H1 (cell line): ENCODE results near the gene AFF2. TPM values are rescaled to one million over a fixed set of nuclear protein-coding genes. Genes with fewer than 3 reads are reported as not detected.

Experiments
- CTCF ChIA-PET: fragments of 300-600 bp; sonication (Branson Sonifier 250); formaldehyde crosslinking; loops from one replicate; lab custom pipeline; 2021; ENCODE audit not compliant: partially characterized antibody; lab: Charles Lee
- POLR2A ChIA-PET: fragments of 300-600 bp; sonication (Branson Sonifier 250); formaldehyde crosslinking; loops from one replicate; lab custom pipeline; 2021; ENCODE audit warnings: inconsistent platforms; ENCODE audit not compliant: partially characterized antibody; lab: Charles Lee
- DNase-seq, 2 experiments: peaks; one replicate each; pipeline versions ENCODE4 v3.0.0 to v3.0.0-alpha.2; 2010 to 2022; ENCODE audit warnings: low spot score in 2 of 2, low read depth in 1 of 2, mixed read lengths in 1 of 2
- FAIRE-seq: peaks from 2 replicates; lab custom pipeline; 2011; peaks lifted over from hg19 to GRCh38; lab: Jason Lieb, UNC
- H2AFZ ChIP-seq: 2 replicates; pipeline ENCODE4 v1.8.1; 2012; ENCODE audit warnings: low read length, inconsistent platforms
- H2AK5ac ChIP-seq: 2 replicates; pipeline ENCODE4 v1.6.1; 2013; ENCODE audit warnings: low read depth, low read length
- H2BK120ac ChIP-seq: replicated peaks from 2 replicates; pipeline ENCODE3; 2013; ENCODE audit warnings: low read depth, low read length, inconsistent platforms
- H2BK12ac ChIP-seq: 2 replicates; pipeline ENCODE4 v1.6.1; 2013; ENCODE audit warnings: low read depth, low read length
- H2BK15ac ChIP-seq: 2 replicates; pipeline ENCODE4 v1.6.1; 2013; ENCODE audit warnings: low read length
- H2BK20ac ChIP-seq: 2 replicates; pipeline ENCODE4 v1.6.1; 2013; ENCODE audit warnings: low read length
- H2BK5ac ChIP-seq: 2 replicates; pipeline ENCODE4 v1.6.1; 2013; ENCODE audit warnings: low read depth, low read length
- H3K14ac ChIP-seq: 2 replicates; pipeline ENCODE4 v1.6.1; 2013; ENCODE audit warnings: inconsistent platforms; ENCODE audit not compliant: insufficient read length
- H3K18ac ChIP-seq: 2 replicates; pipeline ENCODE4 v1.6.1; 2013; ENCODE audit warnings: low read length; ENCODE audit errors: extremely low read depth
- H3K23ac ChIP-seq: 2 replicates; pipeline ENCODE4 v1.6.1; 2013; ENCODE audit warnings: inconsistent platforms; ENCODE audit not compliant: insufficient read length
- H3K23me2 ChIP-seq: 2 replicates; pipeline ENCODE4 v1.6.1; 2013; ENCODE audit warnings: low read depth, low read length
- H3K27ac ChIP-seq: 2 replicates; pipeline ENCODE4 v1.6.1; 2011; ENCODE audit warnings: low read depth, low read length, inconsistent platforms
- H3K27me3 ChIP-seq, 4 experiments: replicated peaks in 1 of 4; 1 replicate in 1 of 4; 2 replicates in 3 of 4; pipeline versions ENCODE4 v1.6.1 to v1.8.1; 2011 to 2013; ENCODE audit warnings: low read length in 3 of 4, mild to moderate bottlenecking in 3 of 4, inconsistent platforms in 2 of 4, mixed read lengths in 2 of 4, moderate library complexity in 1 of 4; ENCODE audit not compliant: control insufficient read depth in 3 of 4, insufficient read depth in 3 of 4; ENCODE audit errors: extremely low read depth in 1 of 4
- H3K36me3 ChIP-seq, 4 experiments: 2 replicates each; pipeline versions ENCODE4 v1.6.1 to v1.8.1; 2011 to 2013; ENCODE audit warnings: mild to moderate bottlenecking in 4 of 4, low read length in 3 of 4, moderate library complexity in 2 of 4, control low read depth in 1 of 4, inconsistent platforms in 1 of 4; ENCODE audit not compliant: insufficient read depth in 4 of 4, control insufficient read depth in 2 of 4
- H3K4ac ChIP-seq: replicated peaks from 2 replicates; pipeline ENCODE3; 2013; ENCODE audit warnings: low read length, low read depth, mixed read lengths, inconsistent platforms; ENCODE audit not compliant: insufficient read length
- H3K4me1 ChIP-seq, 4 experiments: replicated peaks in 1 of 4; 1 replicate in 1 of 4; 2 replicates in 3 of 4; pipeline versions ENCODE4 v1.6.1 to v1.8.1; 2011 to 2013; ENCODE audit warnings: low read length in 3 of 4, inconsistent platforms in 2 of 4, mixed read lengths in 1 of 4; ENCODE audit not compliant: insufficient read depth in 4 of 4, control insufficient read depth in 3 of 4
- H3K4me2 ChIP-seq, 2 experiments: 2 replicates each; pipeline versions ENCODE4 v1.6.1 to v1.8.1; 2011 to 2013; ENCODE audit warnings: low read depth in 2 of 2, low read length in 2 of 2, control low read depth in 1 of 2, inconsistent platforms in 1 of 2, mild to moderate bottlenecking in 1 of 2; ENCODE audit not compliant: insufficient read depth in 1 of 2
- H3K4me3 ChIP-seq, 4 experiments: fragments of 200-600, 300-600 bp in 1 of 4; sonication (generic), shearing (Covaris generic), sonication (Bioruptor Twin) in 1 of 4; 2 replicates each; pipeline versions ENCODE4 v1.5.1 to v1.8.1; 2011 to 2016; ENCODE audit warnings: low read length in 4 of 4, low read depth in 3 of 4, control low read depth in 2 of 4, inconsistent platforms in 2 of 4, mild to moderate bottlenecking in 2 of 4, mixed read lengths in 1 of 4, moderate library complexity in 1 of 4; ENCODE audit not compliant: insufficient read depth in 2 of 4; ENCODE audit errors: extremely low read depth in 1 of 4
- H3K56ac ChIP-seq: replicated peaks from 2 replicates; pipeline ENCODE3; 2013; ENCODE audit warnings: low read depth, mild to moderate bottlenecking, mixed read lengths, low read length, inconsistent platforms; ENCODE audit not compliant: insufficient read length
- H3K79me1 ChIP-seq: 2 replicates; pipeline ENCODE4 v1.6.1; 2013; ENCODE audit warnings: low read depth, low read length, control low read depth
- H3K79me2 ChIP-seq, 2 experiments: 2 replicates each; pipeline versions ENCODE4 v1.6.1 to v1.8.1; 2012 to 2013; ENCODE audit warnings: low read length in 2 of 2, mild to moderate bottlenecking in 2 of 2, inconsistent platforms in 1 of 2; ENCODE audit not compliant: insufficient read depth in 2 of 2, control insufficient read depth in 1 of 2
- H3K9ac ChIP-seq, 4 experiments: replicated peaks in 1 of 4; 1 replicate in 1 of 4; 2 replicates in 3 of 4; pipeline versions ENCODE4 v1.6.1 to v1.8.1; 2011 to 2013; ENCODE audit warnings: low read depth in 3 of 4, low read length in 3 of 4, control low read depth in 2 of 4, mild to moderate bottlenecking in 2 of 4, moderate library complexity in 2 of 4, inconsistent platforms in 1 of 4; ENCODE audit errors: extremely low read depth in 1 of 4
- H3K9me3 ChIP-seq, 2 experiments: 2 replicates each; pipeline versions ENCODE4 v1.6.1 to v1.8.1; 2012 to 2013; ENCODE audit warnings: mild to moderate bottlenecking in 2 of 2, moderate library complexity in 2 of 2, control low read depth in 1 of 2, inconsistent platforms in 1 of 2, low read depth in 1 of 2, low read length in 1 of 2, mixed read lengths in 1 of 2; ENCODE audit not compliant: insufficient read depth in 2 of 2
- H4K20me1 ChIP-seq, 2 experiments: replicated peaks in 1 of 2; 2 replicates each; pipeline versions ENCODE3 to v1.8.1; 2011 to 2013; ENCODE audit warnings: inconsistent platforms in 2 of 2, low read length in 2 of 2, mild to moderate bottlenecking in 1 of 2; ENCODE audit not compliant: insufficient read depth in 2 of 2, control insufficient read depth in 1 of 2
- H4K5ac ChIP-seq: 2 replicates; pipeline ENCODE4 v1.6.1; 2013; ENCODE audit warnings: low read length, low read depth, mixed read lengths, inconsistent platforms; ENCODE audit not compliant: insufficient read length
- H4K8ac ChIP-seq: 2 replicates; pipeline ENCODE4 v1.8.0; 2013; ENCODE audit warnings: mild to moderate bottlenecking, moderate library complexity, low read length, inconsistent platforms; ENCODE audit not compliant: insufficient read depth; ENCODE audit errors: extremely low read depth
- H4K91ac ChIP-seq: replicated peaks from 2 replicates; pipeline ENCODE3; 2013; ENCODE audit warnings: low read length, mixed read lengths, inconsistent platforms; ENCODE audit not compliant: insufficient read length
- CTBP2 ChIP-seq: IDR thresholded peaks from 2 replicates; pipeline ENCODE4 v1.7.0; 2011; ENCODE audit warnings: borderline replicate concordance, mild to moderate bottlenecking, moderate library complexity, mixed read lengths, low read length; ENCODE audit not compliant: insufficient read depth, insufficient read length
- EGR1 ChIP-seq: IDR thresholded peaks from 2 replicates; pipeline ENCODE4 v1.6.1; 2011; ENCODE audit warnings: low read depth, low read length, borderline replicate concordance
- POLR2AphosphoS5 ChIP-seq: IDR thresholded peaks from 2 replicates; pipeline ENCODE4 v1.6.1; 2011; ENCODE audit warnings: low read depth, low read length
- SIRT6 ChIP-seq: IDR thresholded peaks from one replicate; pipeline ENCODE4 v1.7.1; 2012; ENCODE audit warnings: low read length, inconsistent platforms
- SP1 ChIP-seq: IDR thresholded peaks from 2 replicates; pipeline ENCODE4 v1.6.1; 2011; ENCODE audit warnings: low read depth, low read length
- TAF1 ChIP-seq: IDR thresholded peaks from 2 replicates; pipeline ENCODE4 v1.6.1; 2011; ENCODE audit warnings: mild to moderate bottlenecking, low read depth, low read length
- WGBS, 2 experiments: shearing (Covaris generic) in 1 of 2; methylation state at CpG; one replicate each; pipeline versions ENCODE4 v1.1.6 to v1.1.7; 2013 to 2015; ENCODE audit warnings: low lambda C conversion rate in 2 of 2, mixed read lengths in 2 of 2, inconsistent platforms in 1 of 2, low coverage in 1 of 2, missing lambda C conversion rate in 1 of 2; ENCODE audit not compliant: insufficient replicate concordance in 2 of 2, insufficient coverage in 1 of 2, insufficient read length in 1 of 2; ENCODE audit errors: extremely low coverage in 1 of 2, missing lambda C conversion rate in 1 of 2; 5-methylcytosine and 5-hydroxymethylcytosine counted together
- polyA plus RNA-seq, 7 experiments: library from polyadenylated mRNA; depleted of rRNA in 3 of 7; stranded (reverse) in 5 of 7; unstranded in 2 of 7; fragments of >200 nt in 5 of 7; fragments of 200-250 nt in 2 of 7; gene quantifications; 1 replicate in 5 of 7; 2 replicates in 1 of 7; 4 replicates in 1 of 7; pipeline versions ENCODE4 v1.2.1 to v1.2.3, GENCODE V29; 2011 to 2013; ENCODE audit warnings: missing spikeins in 2 of 7, mixed read lengths in 2 of 7
- total RNA-seq: library from RNA; stranded (reverse); fragmentation: NEBNext Ultra II Directional; extraction: Animal tissue kit (Norgen Biotek cat#: 25700); gene quantifications from 2 replicates; pipeline ENCODE4 v1.2.1, GENCODE V29; 2021

The AFF2 gene
- total and polyA plus RNA-seq, 2 of the 8 experiments (the other 6 are each of a cell fraction or from before 2014, with no cell fraction given): 2.0 to 7.3 TPM

DNA sequence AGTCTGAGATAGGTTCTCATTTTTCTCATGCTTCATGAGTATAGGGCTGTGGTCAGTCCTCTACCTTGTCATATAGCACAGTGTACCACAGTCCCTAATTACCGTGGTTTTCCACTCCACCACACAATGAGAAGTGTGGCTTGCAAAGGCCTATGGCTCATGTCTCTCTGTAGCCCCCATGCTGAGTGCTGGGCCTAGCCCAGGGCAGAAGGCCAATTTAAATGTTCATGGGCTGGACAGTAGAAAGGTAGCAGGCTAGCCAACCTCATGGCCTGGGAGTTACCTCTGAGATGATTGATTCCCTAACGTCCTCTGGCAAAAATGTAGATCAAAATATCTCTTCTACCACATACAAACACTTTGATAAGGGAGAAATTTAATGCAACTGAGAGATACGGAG, 222.5 kb downstream of the AFF2 start:
- Histone ChIP-seq H2AK5ac (no peak overlapping the region), H3K23ac (no peak overlapping the region), H3K9me3 (no peaks in the 10 kb centered on the region), H4K20me1 (no peaks in the 10 kb centered on the region), H3K36me3 (no peaks in the 10 kb centered on the region), H2BK12ac (no peak overlapping the region), H3K79me2 (no peaks in the 10 kb centered on the region), H3K4me2 (no peak overlapping the region), H3K56ac (no peak overlapping the region), H4K5ac (no peak overlapping the region), H2BK120ac (no peak overlapping the region), H3K23me2 (no peaks in the 10 kb centered on the region), H3K4me1 (no peaks in the 10 kb centered on the region), H3K18ac (no peak overlapping the region), H2BK20ac (no peak overlapping the region), H3K79me1 (no peaks in the 10 kb centered on the region), H2AFZ (no peak overlapping the region), H4K91ac (no peak overlapping the region), H3K4me3 (no peak overlapping the region), H2BK15ac (no peak overlapping the region), H2BK5ac (no peak overlapping the region), H3K27me3 (no peaks in the 10 kb centered on the region), H3K14ac (no peak overlapping the region), H4K8ac (no peak overlapping the region), H3K9ac (no peak overlapping the region), H3K27ac (no peak overlapping the region), H3K4ac (no peak overlapping the region)
- no peak for TF ChIP-seq CTBP2
- no peak for TF ChIP-seq SP1
- TF ChIP-seq EGR1: no peak
- no peak for TF ChIP-seq POLR2AphosphoS5
- no peak for TF ChIP-seq SIRT6
- no peak for TF ChIP-seq TAF1
- WGBS, 2 experiments: 82% methylated on average over 3 of the region's 3 CpGs; no CpG with 5 or more reads in 1 of the 2 experiments
- DNase-seq (no peak), FAIRE-seq (no peak)
- CTCF ChIA-PET: no interaction called here
- POLR2A ChIA-PET: no interaction called here
